K562 (cell line): ENCODE measurements around the gene ATP5PB. TPM values are rescaled to one million over a fixed set of nuclear protein-coding genes. Genes with fewer than 3 reads are reported as not detected.

Experiments
- ARID1B ChIP-seq: fragments of 450-650 bp; IDR thresholded peaks from 2 replicates; pipeline ENCODE4 v1.6.1; 2016; ENCODE audit warnings: antibody characterized with exemption, mild to moderate bottlenecking, inconsistent platforms
- ATF4 ChIP-seq: fragments of 450-650 bp; formaldehyde crosslinking; IDR thresholded peaks from 2 replicates; pipeline ENCODE4 v1.4.0; 2022; ENCODE audit warnings: mild to moderate bottlenecking, moderate library complexity
- CTBP1 ChIP-seq: fragments of 450-650 bp; IDR thresholded peaks from 2 replicates; pipeline ENCODE4 v1.6.1; 2016; ENCODE audit warnings: borderline replicate concordance
- E2F1 ChIP-seq: sonication (generic); formaldehyde crosslinking; IDR thresholded peaks from 2 replicates; pipeline ENCODE4 v1.8.1; 2023; ENCODE audit warnings: mild to moderate bottlenecking, missing genetic modification reagents, moderate library complexity
- FOXP1 ChIP-seq: sonication (generic); formaldehyde crosslinking; IDR thresholded peaks from 2 replicates; pipeline ENCODE4 v1.8.0; 2022; ENCODE audit warnings: mild to moderate bottlenecking, missing genetic modification reagents
- HMBOX1 ChIP-seq: sonication (generic); IDR thresholded peaks from 2 replicates; pipeline ENCODE4 v1.6.1; 2016
- MAX ChIP-seq: sonication (generic); formaldehyde crosslinking; IDR thresholded peaks from 2 replicates; pipeline ENCODE4 v1.9.0; 2022; ENCODE audit warnings: mild to moderate bottlenecking, missing genetic modification reagents
- PRDM10 ChIP-seq: fragments of 450-650 bp; IDR thresholded peaks from 2 replicates; pipeline ENCODE4 v1.6.1; 2018; ENCODE audit not compliant: partially characterized antibody
- PRPF4 ChIP-seq: fragments of 200-400 bp; formaldehyde crosslinking; IDR thresholded peaks from one replicate; pipeline ENCODE4 v1.6.1; 2017; ENCODE audit warnings: low read length, low read depth, mild to moderate bottlenecking; ENCODE audit not compliant: insufficient read depth, poor library complexity, severe bottlenecking
- PTRF ChIP-seq: fragments of 450-650 bp; IDR thresholded peaks from 2 replicates; pipeline ENCODE4 v1.6.1; 2016; ENCODE audit warnings: mild to moderate bottlenecking, missing genetic modification characterization, missing compliant biosample characterization
- SMARCB1 ChIP-seq: IDR thresholded peaks from 2 replicates; pipeline ENCODE4 v1.6.1; 2011; ENCODE audit warnings: improper control_type of control experiment, low read depth; ENCODE audit not compliant: insufficient read length
- TEAD1 ChIP-seq, 2 experiments: fragments of 450-650 bp in 1 of 2; sonication (generic) in 1 of 2; formaldehyde crosslinking; IDR thresholded peaks; 2 replicates each; pipeline versions ENCODE4 v1.4.0 to v1.8.0; 2020 to 2022; ENCODE audit warnings: mild to moderate bottlenecking in 2 of 2, missing genetic modification reagents in 1 of 2
- TEAD4 ChIP-seq, 2 experiments: sonication (generic) in 1 of 2; formaldehyde crosslinking in 1 of 2; IDR thresholded peaks; 2 replicates each; pipeline versions ENCODE4 v1.6.1 to v1.8.0; 2012 to 2022; ENCODE audit warnings: borderline replicate concordance in 1 of 2, inconsistent platforms in 1 of 2, low read length in 1 of 2, mild to moderate bottlenecking in 1 of 2, missing genetic modification reagents in 1 of 2
- TFAP4 ChIP-seq: sonication (generic); formaldehyde crosslinking; IDR thresholded peaks from 2 replicates; pipeline ENCODE4 v1.8.0; 2022; ENCODE audit warnings: missing genetic modification reagents, mild to moderate bottlenecking, moderate library complexity, borderline replicate concordance
- ZC3H8 ChIP-seq: fragments of 450-650 bp; IDR thresholded peaks from 2 replicates; pipeline ENCODE4 v1.6.1; 2017
- ZNF444 ChIP-seq: fragments of 250-450 bp; sonication (Bioruptor Pico); IDR thresholded peaks from 2 replicates; pipeline ENCODE4 v1.4.0; 2020; ENCODE audit warnings: mild to moderate bottlenecking, moderate library complexity
- polyA plus RNA-seq, 8 experiments: library from polyadenylated mRNA; depleted of rRNA in 4 of 8; stranded (reverse) in 5 of 8; unstranded in 3 of 8; fragments of >200 nt; fragmentation: Nextera tagmentation in 2 of 8; fragmentation: Illumina TruSeq in 1 of 8; extraction: Ambion mirVana in 2 of 8; extraction: Trizol in 1 of 8; gene quantifications; 2 replicates each; pipeline versions ENCODE4 v1.2.1 to v1.2.3, GENCODE V29; 2011 to 2014; ENCODE audit warnings: inconsistent platforms in 1 of 8, missing spikeins in 1 of 8
- total RNA-seq, 7 experiments: library from RNA; depleted of rRNA in 6 of 7; stranded (reverse); fragments of >200 nt in 6 of 7; fragmentation: Illumina TruSeq in 2 of 7; extraction: Trizol in 2 of 7; gene quantifications; 2 replicates each; pipeline versions ENCODE4 v1.2.1 to v1.2.3, GENCODE V29; 2011 to 2021; ENCODE audit warnings: low replicate concordance in 1 of 7

Gene ATP5PB
- total and polyA plus RNA-seq, 9 of the 15 experiments (the other 6 are each of a cell fraction or from before 2014, with no cell fraction given) = 651 to 2,735 (median 1,061) TPM

GRCh38 chr1:111463029-111463683 is 13.9 kb downstream of the ATP5PB start (continued):
- TF ChIP-seq TEAD4 (IDR thresholded peaks at IDR 0.05; ENCODE audit: low read length) = peak; percentile 27; the same call in 1 of the 2 replicates
- TF ChIP-seq TEAD4 (CRISPR knock-in tag; IDR thresholded peaks at IDR 0.05; ENCODE audit: borderline replicate concordance) = no peak
- 0 out of 2 replicates have a peak, but pooled peaks have one; percentile 19 for TF ChIP-seq E2F1 (CRISPR knock-in tag)
- TF ChIP-seq PTRF (tag) = no peak
- TF ChIP-seq HMBOX1 = peak; percentile 92
- peak in 1 of 2 experiments; percentile 52; a peak in 1 of 4 replicates for TF ChIP-seq TEAD1 (CRISPR knock-in tag; IDR thresholded peaks at IDR 0.05)
- TF ChIP-seq PRDM10 = no peak
- 0 out of 2 replicates have a peak, but pooled peaks have one; percentile 4 for TF ChIP-seq ATF4 (CRISPR knock-in tag)
- no peak for TF ChIP-seq ZNF444 (CRISPR knock-in tag)
- no peak for TF ChIP-seq ZC3H8
- TF ChIP-seq TFAP4 (CRISPR knock-in tag) = peak; percentile 25; the same call in 1 of the 2 replicates
- peak; percentile 36; the same call in 1 of the 2 replicates for TF ChIP-seq CTBP1
- TF ChIP-seq PRPF4 = no peak
- no peak for TF ChIP-seq SMARCB1
- peak; percentile 55 for TF ChIP-seq ARID1B
- 0 out of 2 replicates have a peak, but pooled peaks have one; percentile 15 for TF ChIP-seq MAX
- TF ChIP-seq FOXP1 (CRISPR knock-in tag) = no peak
